Activated T-helper 1 cell treated with anti-CD3 and anti-CD28 coated beads, Interleukin-12 subunit alpha, Interleukin-12 subunit beta, Interleukin-2, Interleukin-4 antibody, amounts not matched to agents 30 ng/mL and 10 ng/mL and 1 ng/mL, durations not matched to agents 14 hours and 24 hours and 36 hours (primary cell): Measurements from ENCODE around the gene COL5A1. TPM values are rescaled to one million over a fixed set of nuclear protein-coding genes. Genes with fewer than 3 reads are reported as not detected.

Source experiments
- DNase-seq: peaks from one replicate; pipeline ENCODE4 v3.0.0; 2021; ENCODE audit warnings: low spot score
- H3K27ac Mint-ChIP-seq: one replicate; pipeline ENCODE4 v1.8.0; 2021; ENCODE audit warnings: mild to moderate bottlenecking, mixed read lengths
- H3K27me3 Mint-ChIP-seq: one replicate; pipeline ENCODE4 v1.8.0; 2022; ENCODE audit warnings: mild to moderate bottlenecking, moderate library complexity, mixed read lengths; ENCODE audit not compliant: insufficient read depth
- H3K36me3 Mint-ChIP-seq: one replicate; pipeline ENCODE4 v1.8.0; 2021; ENCODE audit warnings: low read depth, mixed read lengths
- H3K4me1 Mint-ChIP-seq: one replicate; pipeline ENCODE4 v1.8.0; 2021; ENCODE audit warnings: low read depth, mixed read lengths
- H3K4me3 Mint-ChIP-seq: one replicate; pipeline ENCODE4 v1.8.0; 2021; ENCODE audit warnings: mild to moderate bottlenecking, moderate library complexity, mixed read lengths
- H3K9me3 Mint-ChIP-seq: one replicate; pipeline ENCODE4 v1.8.0; 2021; ENCODE audit warnings: mixed read lengths
- intact Hi-C: fragments of 100-400 bp; cut with micrococcal nuclease; formaldehyde crosslinking; loops from one replicate; pipeline ENCODE4 v1.15.1; 2024
- total RNA-seq: library from RNA; stranded (reverse); gene quantifications from 2 replicates; pipeline ENCODE4 v1.2.3, GENCODE V29; 2022

Gene COL5A1
- total RNA-seq, 1 donor from 2014 or later: not detected

GRCh38 chr9:134770972-134771971 is 129.7 kb downstream of the COL5A1 start:
- Mint-ChIP-seq H3K9me3 (no peaks in the 10 kb centered on the region), H3K27ac (no peak overlapping the region), H3K27me3 (no peaks in the 10 kb centered on the region), H3K4me3 (no peak overlapping the region), H3K36me3 (no peaks in the 10 kb centered on the region), H3K4me1 (no peaks in the 10 kb centered on the region)
- intact Hi-C loops: no loop called here
- no peak for DNase-seq

DNA sequence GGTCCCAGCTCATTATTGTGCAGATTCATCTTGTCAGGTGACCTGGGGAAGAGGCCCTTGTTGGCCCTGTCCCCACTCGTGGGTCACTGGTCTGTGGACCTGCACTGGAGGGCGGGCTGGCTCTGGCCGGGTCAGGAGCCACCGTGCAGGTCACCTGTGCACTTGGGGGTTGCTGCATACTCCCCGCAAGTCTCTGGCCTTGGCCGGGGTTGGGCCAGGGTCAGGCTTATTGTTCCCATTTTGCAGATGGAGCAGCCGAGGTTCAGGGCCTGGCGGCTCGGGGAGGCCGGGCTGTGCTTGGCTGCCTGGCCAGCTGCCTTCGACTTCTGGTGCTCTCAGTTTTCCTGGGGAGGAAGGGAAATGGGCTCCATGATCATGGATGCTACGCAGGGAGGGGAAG is 130.7 kb downstream of the COL5A1 start:
- Mint-ChIP-seq H3K4me3 (no peak overlapping the region), H3K27ac (no peak overlapping the region), H3K4me1 (no peaks in the 10 kb centered on the region), H3K27me3 (no peaks in the 10 kb centered on the region), H3K9me3 (no peaks in the 10 kb centered on the region), H3K36me3 (no peaks in the 10 kb centered on the region)
- intact Hi-C loops: no loop called here
- DNase-seq: no peak

- H3K4me1 Mint-ChIP-seq: no peaks in the 10 kb centered on the region
- H3K27me3 Mint-ChIP-seq: no peaks in the 10 kb centered on the region
- intact Hi-C loops: no loop called here
- no peak overlapping the region for H3K27ac Mint-ChIP-seq
- DNase-seq: no peak
- H3K36me3 Mint-ChIP-seq: no peaks in the 10 kb centered on the region
- H3K4me3 Mint-ChIP-seq: no peak overlapping the region
- no peaks in the 10 kb centered on the region for H3K9me3 Mint-ChIP-seq
Observed at GRCh38 chr9:134773842-134774241, 132.2 kb downstream of the COL5A1 start.

GRCh38 chr9:134774410-134774809 is 132.8 kb downstream of the COL5A1 start:
- Mint-ChIP-seq H3K36me3 (no peaks in the 10 kb centered on the region), H3K4me3 (no peak overlapping the region), H3K4me1 (no peaks in the 10 kb centered on the region), H3K27ac (no peak overlapping the region), H3K9me3 (no peaks in the 10 kb centered on the region), H3K27me3 (no peaks in the 10 kb centered on the region)
- no peak for DNase-seq
- intact Hi-C loops: no loop called here

DNA sequence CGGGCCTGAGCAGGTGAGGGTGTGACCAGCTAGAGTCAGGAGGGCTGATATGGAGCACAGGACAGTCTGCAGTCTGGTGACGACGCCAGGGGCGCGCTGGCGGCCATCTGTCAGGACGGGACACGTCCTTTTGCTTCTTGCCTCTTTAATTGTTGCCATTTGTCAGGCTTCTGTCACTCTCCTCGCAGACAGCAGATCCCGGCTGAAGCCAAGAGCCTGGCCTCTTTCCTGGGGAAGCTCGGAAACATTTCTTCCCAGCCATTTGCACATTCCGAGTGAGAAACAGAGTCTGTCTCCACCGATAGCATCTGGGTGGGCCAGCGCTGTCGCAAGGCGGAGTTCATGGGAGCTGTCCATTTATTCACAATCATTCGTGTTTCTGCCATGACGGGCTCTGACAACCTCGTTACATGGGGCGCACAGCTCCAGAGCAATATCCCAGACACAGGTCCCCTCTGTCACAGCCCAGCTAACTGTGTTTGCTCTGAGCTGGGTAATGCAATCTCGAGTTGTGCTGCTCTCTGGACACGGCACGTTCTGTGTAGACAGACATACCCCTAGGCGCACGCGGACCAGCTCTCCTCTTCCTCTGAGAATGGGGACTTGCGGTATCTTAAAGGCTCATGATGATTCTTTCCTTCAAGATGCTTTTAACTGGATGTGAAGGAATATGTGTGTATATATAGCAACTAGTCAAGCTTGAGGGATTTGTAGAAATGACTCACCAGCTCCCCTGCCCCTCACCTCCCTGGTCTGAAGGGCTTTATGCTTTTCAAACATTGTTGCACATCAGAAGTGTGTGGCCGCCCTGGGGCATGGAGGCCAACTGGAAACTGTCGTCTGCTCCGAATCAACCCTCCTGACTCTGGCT is 133.7 kb downstream of the COL5A1 start:
- intact Hi-C loops: no loop called here
- H3K4me1 Mint-ChIP-seq: no peaks in the 10 kb centered on the region

GRCh38 chr9:134776080-134776796 is 134.6 kb downstream of the COL5A1 start:
- intact Hi-C loops: no loop called here
- Mint-ChIP-seq H3K9me3 (no peaks in the 10 kb centered on the region), H3K27ac (no peak overlapping the region), H3K36me3 (no peaks in the 10 kb centered on the region), H3K4me3 (no peak overlapping the region), H3K27me3 (no peaks in the 10 kb centered on the region), H3K4me1 (no peaks in the 10 kb centered on the region)
- no peak for DNase-seq

More for the DNA sequence above, 133.7 kb downstream of the COL5A1 start:
- no peaks in the 10 kb centered on the region for H3K9me3 Mint-ChIP-seq
- H3K27ac Mint-ChIP-seq: no peak overlapping the region
- DNase-seq: no peak
- H3K36me3 Mint-ChIP-seq: no peaks in the 10 kb centered on the region
- no peak overlapping the region for H3K4me3 Mint-ChIP-seq
- no peaks in the 10 kb centered on the region for H3K27me3 Mint-ChIP-seq

DNA sequence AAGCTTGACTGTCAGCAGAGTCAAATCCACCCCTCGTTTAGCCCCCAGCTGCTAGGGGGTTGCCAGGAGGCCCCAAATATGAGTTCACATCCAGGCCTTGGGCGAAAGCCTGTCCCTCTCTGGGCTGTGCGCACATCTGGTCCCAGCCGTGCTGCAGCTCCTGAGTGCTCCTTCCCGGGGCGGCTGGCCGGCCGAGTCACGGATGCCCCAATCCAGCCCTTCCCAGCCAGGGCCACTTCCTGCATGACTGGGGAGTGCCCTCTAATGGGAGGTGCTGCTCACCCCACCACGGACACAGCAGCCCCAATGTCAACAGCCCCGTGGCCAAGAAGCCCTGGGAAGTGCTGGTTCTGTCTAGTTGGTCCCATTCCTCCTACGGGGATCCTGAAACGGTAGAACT is 135.6 kb downstream of the COL5A1 start:
- Mint-ChIP-seq H3K4me3 (no peak overlapping the region), H3K36me3 (no peaks in the 10 kb centered on the region), H3K27ac (no peak overlapping the region), H3K4me1 (no peaks in the 10 kb centered on the region), H3K27me3 (no peaks in the 10 kb centered on the region), H3K9me3 (no peaks in the 10 kb centered on the region)
- DNase-seq: no peak
- intact Hi-C loops: no loop called here

DNA sequence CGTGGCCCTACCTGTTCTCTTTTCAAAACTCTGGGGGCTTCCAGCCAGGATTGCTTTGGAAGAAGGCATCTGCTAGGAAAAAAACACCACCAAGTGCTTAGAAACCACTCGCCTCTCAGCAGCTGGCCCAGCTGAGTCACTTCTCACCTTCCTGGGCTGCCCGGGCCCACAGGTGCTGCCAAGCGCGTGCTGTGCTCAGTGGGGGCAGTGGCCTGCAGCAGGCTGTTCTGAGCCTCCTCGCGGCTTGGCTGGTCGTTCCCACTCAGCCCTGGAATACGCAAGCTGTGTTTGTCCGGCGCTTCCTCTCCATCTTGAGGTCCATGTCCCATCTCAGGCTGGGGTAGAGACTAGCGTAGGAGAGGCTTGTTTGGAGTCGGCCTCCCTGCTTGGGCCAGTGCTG is 136.6 kb downstream of the COL5A1 start:
- H3K4me1 Mint-ChIP-seq: no peaks in the 10 kb centered on the region
- no peaks in the 10 kb centered on the region for H3K9me3 Mint-ChIP-seq
- H3K4me3 Mint-ChIP-seq: no peak overlapping the region
- intact Hi-C loops: no loop called here
- no peaks in the 10 kb centered on the region for H3K27me3 Mint-ChIP-seq
- H3K27ac Mint-ChIP-seq: no peak overlapping the region
- no peak for DNase-seq
- no peaks in the 10 kb centered on the region for H3K36me3 Mint-ChIP-seq

DNA sequence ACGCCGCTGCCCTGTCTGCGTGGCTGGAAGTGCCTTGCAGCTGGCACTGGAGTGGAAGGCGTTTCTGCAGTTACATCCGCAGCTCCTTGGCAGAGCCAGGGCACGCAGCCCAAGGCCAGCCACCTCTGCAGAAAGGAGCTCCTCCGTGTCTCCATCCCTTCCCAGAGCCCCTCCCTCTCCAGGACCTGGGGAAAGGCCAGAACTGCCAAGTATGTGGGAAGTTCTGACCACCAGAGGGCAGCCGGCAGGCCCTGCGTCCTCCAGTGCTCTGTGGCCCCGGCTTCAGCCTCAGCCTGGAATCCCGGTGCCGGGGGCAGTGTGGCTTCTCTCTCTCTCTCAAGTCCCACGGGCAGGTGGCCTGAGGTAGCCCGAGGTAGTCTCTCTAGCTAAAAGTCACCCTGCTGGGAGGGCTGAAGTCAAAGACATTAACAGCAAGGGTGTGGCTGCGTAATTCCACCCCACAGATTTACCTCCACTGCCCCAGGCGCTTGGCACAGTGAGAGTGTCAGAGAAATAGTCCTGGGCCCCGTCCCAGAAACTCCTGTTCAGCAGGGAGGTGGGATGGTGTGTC is 137.3 kb downstream of the COL5A1 start:
- no peaks in the 10 kb centered on the region for H3K9me3 Mint-ChIP-seq
- H3K27me3 Mint-ChIP-seq: no peaks in the 10 kb centered on the region
- intact Hi-C loops: no loop called here
- H3K4me1 Mint-ChIP-seq: no peaks in the 10 kb centered on the region
- DNase-seq: no peak
- H3K4me3 Mint-ChIP-seq: no peak overlapping the region
- H3K36me3 Mint-ChIP-seq: no peaks in the 10 kb centered on the region
- H3K27ac Mint-ChIP-seq: no peak overlapping the region

DNA sequence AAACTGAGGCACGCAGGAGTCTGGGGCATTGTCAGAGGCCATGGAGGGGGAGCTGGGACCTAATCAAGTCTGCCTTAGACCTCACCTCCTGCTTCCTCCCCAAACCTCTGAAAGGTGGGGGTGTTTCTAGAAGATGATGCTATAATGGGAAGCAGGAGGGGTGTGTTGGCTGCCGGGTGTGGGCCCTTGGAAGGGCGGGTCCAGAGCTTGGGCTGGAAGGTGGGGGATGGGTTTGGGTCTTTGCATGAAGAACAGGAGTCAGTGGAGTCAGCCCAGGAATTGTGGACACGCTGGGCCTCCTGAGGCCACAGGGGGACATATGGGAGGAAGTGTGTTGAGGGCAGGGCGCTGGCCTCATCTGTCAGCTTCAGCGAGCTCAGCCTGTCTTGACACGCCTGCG is 138.0 kb downstream of the COL5A1 start:
- H3K27me3 Mint-ChIP-seq: no peaks in the 10 kb centered on the region
- H3K36me3 Mint-ChIP-seq: no peaks in the 10 kb centered on the region
- intact Hi-C loops: no loop called here
- no peak overlapping the region for H3K27ac Mint-ChIP-seq
- H3K4me1 Mint-ChIP-seq: no peaks in the 10 kb centered on the region
- DNase-seq: no peak
- H3K4me3 Mint-ChIP-seq: no peak overlapping the region
- H3K9me3 Mint-ChIP-seq: no peaks in the 10 kb centered on the region

DNA sequence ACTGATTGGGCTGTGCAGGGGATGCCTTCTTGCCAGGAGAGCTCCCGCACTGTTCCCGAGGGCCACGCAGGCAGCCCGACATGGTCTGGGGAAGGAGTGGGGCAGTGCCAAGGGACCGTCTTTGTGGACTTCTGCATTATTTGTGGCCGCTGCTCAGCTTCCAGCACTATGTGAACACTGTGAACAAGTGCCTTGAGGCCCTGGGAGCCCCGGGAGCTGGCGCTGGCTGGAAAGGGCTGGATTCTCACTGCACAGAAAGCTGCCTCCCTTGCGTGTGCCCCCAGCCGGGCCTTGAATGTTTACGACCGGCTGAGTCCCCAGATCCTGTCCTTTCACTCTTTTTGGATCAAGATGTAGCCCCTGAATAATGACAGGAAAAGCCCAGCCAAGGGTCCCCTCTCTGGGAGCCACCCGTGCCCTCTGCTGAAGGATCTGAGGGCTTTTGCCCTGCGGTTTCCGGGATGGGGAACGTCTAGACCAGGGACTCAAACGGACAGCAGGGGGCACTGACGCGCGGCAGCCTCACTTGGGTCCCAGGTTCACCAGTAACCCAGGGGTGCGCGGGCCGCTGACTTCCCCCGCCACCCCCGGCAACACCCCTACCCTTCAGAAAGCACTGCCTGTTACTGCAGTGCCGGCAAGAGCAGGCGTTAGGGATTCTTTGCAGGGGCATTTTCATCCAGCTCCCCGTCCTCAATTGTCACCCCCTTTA is 140.1 kb downstream of the COL5A1 start:
- Mint-ChIP-seq H3K36me3 (no peaks in the 10 kb centered on the region), H3K4me1 (no peaks in the 10 kb centered on the region)
- DNase-seq: no peak

More for the DNA sequence above, 140.1 kb downstream of the COL5A1 start:
- Mint-ChIP-seq H3K4me3 (no peak overlapping the region), H3K27me3 (peaks cover 1% of the 10 kb centered on the region), H3K27ac (no peak overlapping the region), H3K9me3 (no peaks in the 10 kb centered on the region)
- intact Hi-C loops: no loop called here
